ENCODE data around the gene CNBP.
"Not testable (repeated sequence)": the region's sequence is repeated elsewhere in the genome, so short reads cannot be mapped to it uniquely, and the experiment has no call there.

The CNBP gene

DNA sequence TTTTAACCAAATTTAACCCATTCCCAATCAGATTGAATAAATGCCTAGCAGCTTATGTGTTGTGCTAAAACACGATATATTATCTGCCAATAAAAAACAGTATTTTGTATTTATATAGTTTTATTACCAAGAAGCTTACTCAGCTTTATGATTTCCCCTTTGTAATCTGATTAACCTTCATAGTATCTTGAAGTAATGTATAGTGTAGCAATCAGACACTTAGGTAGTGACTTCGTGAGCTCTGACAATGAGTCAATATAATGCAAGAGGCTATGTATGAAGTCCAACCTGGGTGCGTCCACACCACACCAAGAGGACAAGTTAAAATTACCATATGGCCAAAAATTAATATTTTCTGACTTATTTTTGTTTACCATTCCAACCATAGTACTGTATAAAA, 2.1 kb upstream of the CNBP start:
- DNase-seq (ENCODE audit: low read depth in 1 of 2, low spot score in 1 of 2) = no peak

- not testable (repeated sequence) for DNase-seq (ENCODE audit: low read depth in 1 of 2, low spot score in 1 of 2)
These were observed 1.3 kb upstream of the CNBP start for GRCh38 chr3:129184784-129185542.

DNA sequence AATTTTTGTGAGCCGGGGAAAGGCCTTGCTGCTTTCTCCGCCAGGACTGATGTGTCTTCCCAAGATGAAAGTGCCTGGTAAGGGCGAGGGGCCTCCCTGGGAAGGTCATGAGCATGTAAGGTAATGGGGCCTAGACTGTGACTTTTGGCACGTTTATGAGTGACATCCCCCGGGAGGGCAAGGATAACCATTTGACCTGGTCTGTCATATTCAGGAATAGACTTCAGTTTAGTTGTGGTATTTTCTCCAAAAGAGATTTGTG, 631 bp upstream of the CNBP start:
- no peak for DNase-seq (ENCODE audit: low read depth in 1 of 2, low spot score in 1 of 2)

- no peak for DNase-seq (ENCODE audit: low read depth in 1 of 2, low spot score in 1 of 2)
These were observed 1.1 kb downstream of the CNBP start for GRCh38 chr3:129182390-129183185.

- no peak for DNase-seq (ENCODE audit: low read depth in 1 of 2, low spot score in 1 of 2)
These were observed 1.9 kb downstream of the CNBP start for GRCh38 chr3:129181819-129182218.

DNA sequence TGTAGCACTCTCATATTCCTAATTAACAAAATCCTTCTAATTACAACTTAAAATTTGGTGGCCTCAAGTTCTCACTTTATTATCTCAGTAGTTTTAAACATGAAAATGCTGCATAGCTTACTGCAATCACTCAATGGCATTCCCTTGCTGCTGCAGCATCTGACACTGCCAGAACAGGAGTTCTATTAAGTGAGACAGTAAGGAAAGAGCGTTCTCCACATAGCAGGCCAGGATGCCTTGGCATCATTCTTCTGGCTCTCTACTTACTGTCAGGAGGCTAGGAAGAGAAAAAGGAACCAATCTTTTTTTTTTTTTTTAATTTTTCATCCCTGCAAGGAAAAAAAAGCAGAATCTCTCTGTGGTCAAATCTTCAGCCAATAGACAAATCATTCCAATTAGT, 3.2 kb downstream of the CNBP start:
- DNase-seq (ENCODE audit: low read depth in 1 of 2, low spot score in 1 of 2) = no peak

DNA sequence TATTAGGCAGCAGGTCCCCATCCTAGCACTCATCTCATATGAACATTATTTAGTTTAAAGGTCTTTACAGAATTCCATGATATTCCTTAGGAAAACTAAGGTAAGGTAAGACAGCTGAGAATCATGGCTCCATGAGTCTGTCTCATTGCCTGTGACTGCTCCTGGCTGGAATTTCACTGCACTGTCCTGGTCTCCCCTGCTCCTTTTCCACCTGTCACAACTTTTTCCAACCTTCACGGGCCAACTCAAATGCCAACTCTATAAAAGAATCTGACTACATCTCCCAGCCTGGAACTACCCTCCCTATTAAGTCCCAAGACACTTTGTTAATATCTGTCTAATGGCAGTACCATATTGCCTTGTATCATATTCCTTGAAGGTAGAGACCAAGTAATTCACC, 7.6 kb downstream of the CNBP start:
- DNase-seq (ENCODE audit: low read depth in 1 of 2, low spot score in 1 of 2) = no peak

GRCh38 chr3:129173725-129174124, 10.0 kb downstream of the CNBP start:
- DNase-seq (ENCODE audit: low read depth in 1 of 2, low spot score in 1 of 2) = no peak

- DNase-seq (ENCODE audit: low read depth in 1 of 2, low spot score in 1 of 2) = no peak
These were observed 10.5 kb downstream of the CNBP start for GRCh38 chr3:129173206-129173605.

GRCh38 chr3:129166579-129167332, 16.9 kb downstream of the CNBP start:
- DNase-seq (ENCODE audit: low read depth in 1 of 2, low spot score in 1 of 2) = no peak

GRCh38 chr3:129165594-129165993, 18.1 kb downstream of the CNBP start:
- not testable (repeated sequence) for DNase-seq (ENCODE audit: low read depth in 1 of 2, low spot score in 1 of 2)

- no peak for DNase-seq (ENCODE audit: low read depth in 1 of 2, low spot score in 1 of 2)
These were observed 19.2 kb downstream of the CNBP start for GRCh38 chr3:129164500-129164899.

GRCh38 chr3:129162729-129163579, 20.7 kb downstream of the CNBP start:
- DNase-seq (ENCODE audit: low read depth in 1 of 2, low spot score in 1 of 2) = no peak

DNA sequence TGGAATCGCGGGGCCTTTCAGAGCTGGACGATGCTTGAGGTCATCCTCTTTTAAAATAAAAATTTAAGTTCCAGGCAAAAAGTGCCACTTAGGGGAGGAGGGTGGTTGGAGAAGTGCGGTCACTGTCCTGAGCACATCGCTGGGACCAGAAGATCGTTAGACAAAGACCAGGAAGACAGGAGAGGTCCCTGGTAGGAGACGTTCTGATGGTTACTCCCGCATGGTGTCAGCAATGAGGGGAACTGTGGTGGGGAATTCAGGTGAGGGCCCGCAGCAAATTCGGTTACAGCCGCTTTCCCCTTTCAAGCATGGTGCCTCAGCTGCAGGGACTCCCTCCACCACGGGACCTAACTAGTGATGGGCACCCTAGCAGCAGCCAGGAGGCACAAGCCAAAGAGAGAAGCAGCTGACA, 21.8 kb downstream of the CNBP start:
- peak in 1 of 2 donors; percentile 22 for DNase-seq (ENCODE audit: low read depth in 1 of 2, low spot score in 1 of 2)

- peak; percentile 65 to 89 for DNase-seq (ENCODE audit: low read depth in 1 of 2, low spot score in 1 of 2)
These were observed 22.5 kb downstream of the CNBP start, which contains the start of gene ISY1 for GRCh38 chr3:129160891-129161859. Gene ISY1, minus strand, starts transcription at chr3:129161063. Its CDS starts 88 bp downstream, at chr3:129160975.

DNA sequence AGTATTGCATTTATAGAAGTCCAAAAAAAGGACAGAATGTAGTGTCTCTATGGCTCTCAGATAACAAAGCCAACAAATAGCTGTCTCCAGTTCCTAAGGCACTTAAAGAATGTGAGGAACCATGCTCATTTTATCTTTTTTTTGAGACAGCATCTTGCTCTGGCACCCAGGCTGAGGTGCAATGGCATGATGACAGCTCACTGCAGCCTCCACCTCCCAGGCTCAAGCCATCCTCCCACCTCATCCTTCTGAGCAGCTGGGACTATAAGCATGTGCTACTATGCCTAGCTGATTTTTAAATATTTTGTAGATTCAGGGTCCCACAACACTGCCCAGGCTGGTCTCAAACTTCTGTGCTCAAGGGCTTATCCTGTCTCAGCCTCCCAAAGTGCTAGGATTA, 38.9 kb downstream of the CNBP start:
- DNase-seq (ENCODE audit: low read depth in 1 of 2, low spot score in 1 of 2) = no peak

DNA sequence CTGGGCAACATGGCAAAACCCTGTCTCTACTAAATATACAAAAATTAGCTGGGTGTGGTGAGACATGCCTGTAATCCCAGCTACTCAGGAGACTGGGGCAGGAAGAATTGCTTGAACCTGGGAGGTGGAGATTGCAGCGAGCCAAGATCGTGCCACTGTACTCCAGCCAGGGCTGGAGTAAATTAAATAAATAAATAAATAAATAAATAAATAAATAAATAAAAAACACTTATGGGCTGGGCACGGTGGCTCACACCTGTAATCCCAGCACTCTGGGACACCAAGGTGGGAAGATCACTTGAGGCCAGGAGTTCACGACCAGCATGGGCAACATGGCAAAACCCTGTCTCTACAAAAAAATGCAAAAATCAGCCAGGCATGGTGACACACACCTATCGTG, 42.7 kb downstream of the CNBP start:
- DNase-seq (ENCODE audit: low read depth in 1 of 2, low spot score in 1 of 2) = not testable (repeated sequence)

- no peak for DNase-seq (ENCODE audit: low read depth in 1 of 2, low spot score in 1 of 2)
These were observed 43.8 kb downstream of the CNBP start for GRCh38 chr3:129139911-129140310.

DNA sequence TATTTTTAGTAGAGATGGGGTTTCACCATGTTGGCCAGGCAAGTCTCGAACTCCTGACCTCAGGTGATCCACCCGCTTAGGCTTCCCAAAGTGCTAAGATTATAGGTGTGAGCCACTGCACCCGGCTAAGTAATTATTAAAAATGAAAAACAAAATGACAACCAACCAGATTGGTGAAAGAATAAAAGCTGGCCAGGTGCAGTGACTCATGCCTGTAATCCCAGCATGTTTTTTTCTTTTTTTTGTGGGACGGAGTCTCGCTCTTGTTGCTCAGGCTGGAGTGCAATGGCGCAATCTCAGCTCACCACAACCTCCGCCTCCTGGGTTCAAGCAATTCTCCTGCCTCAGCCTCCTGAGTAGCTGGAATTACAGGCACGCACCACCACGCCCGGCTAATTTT, 47.4 kb downstream of the CNBP start:
- not testable (repeated sequence) for DNase-seq (ENCODE audit: low read depth in 1 of 2, low spot score in 1 of 2)
